Measurements from ENCODE around the gene MEIS1.

DNA sequence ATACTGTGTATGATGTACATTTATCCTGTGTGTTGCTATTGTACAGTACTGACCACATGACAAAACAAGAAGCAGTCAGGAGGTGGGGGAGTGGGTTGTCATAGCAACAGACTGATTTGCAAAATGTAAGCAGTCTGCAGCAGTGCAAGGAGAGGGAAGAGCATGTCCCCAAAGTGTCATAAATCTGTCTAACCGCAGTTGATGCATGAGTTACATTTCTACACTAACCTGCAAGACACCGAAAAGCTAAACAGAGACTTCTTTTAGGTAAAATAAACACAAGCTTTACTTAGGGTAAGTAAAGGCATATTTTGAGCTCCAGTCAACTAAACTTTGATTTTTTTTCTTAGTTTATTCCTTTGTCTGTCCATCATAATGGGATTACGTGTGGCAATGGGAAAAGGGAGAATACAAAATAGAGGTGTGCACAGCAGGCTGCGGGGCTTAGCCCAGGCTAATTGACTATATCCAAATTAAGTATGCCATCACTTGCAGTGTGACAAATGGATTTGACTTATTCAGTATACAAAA lies 134.5 kb downstream of the MEIS1 start:
- TF ChIP-seq EZH2 (IDR thresholded peaks at IDR 0.05; ENCODE audit: insufficient read depth, poor library complexity, severe bottlenecking): no peak
- TF ChIP-seq EZH2phosphoT487 (IDR thresholded peaks at IDR 0.05; ENCODE audit: insufficient read depth, low read depth): no peak

Data from GM23248 (cell line).